ENCODE results near the gene FERMT1. TPM values are rescaled to one million over a fixed set of nuclear protein-coding genes. Genes with fewer than 3 reads are reported as not detected.

Gene FERMT1
- total RNA-seq, 3 donors from 2014 or later, result 17.4 to 102 (median 54.1) TPM

DNA sequence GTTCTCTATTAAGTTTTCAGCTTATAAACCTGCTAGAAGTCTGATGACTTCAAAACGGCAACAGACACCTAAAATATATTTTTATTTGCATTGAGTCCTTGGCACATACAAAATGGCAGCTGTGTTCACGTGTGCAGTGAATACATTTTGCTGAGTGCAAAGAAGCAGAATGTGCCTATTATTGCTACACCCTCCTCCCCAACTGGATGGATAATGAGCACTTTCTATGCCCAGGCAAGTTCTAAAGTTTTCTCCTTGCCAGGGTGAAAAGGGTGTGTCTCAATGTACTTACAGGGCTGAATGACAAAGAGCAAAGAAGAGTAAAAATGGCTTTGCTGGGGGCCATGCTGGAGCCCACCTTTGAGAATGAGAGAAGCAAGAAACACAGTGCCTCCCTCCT, 4.0 kb upstream of the FERMT1 start:
- H3K36me3 ChIP-seq (ENCODE audit: low read depth), result no peaks in the 10 kb centered on the region
- H3K4me3 ChIP-seq, result no peak overlapping the region
- TF ChIP-seq, protein P1, sequence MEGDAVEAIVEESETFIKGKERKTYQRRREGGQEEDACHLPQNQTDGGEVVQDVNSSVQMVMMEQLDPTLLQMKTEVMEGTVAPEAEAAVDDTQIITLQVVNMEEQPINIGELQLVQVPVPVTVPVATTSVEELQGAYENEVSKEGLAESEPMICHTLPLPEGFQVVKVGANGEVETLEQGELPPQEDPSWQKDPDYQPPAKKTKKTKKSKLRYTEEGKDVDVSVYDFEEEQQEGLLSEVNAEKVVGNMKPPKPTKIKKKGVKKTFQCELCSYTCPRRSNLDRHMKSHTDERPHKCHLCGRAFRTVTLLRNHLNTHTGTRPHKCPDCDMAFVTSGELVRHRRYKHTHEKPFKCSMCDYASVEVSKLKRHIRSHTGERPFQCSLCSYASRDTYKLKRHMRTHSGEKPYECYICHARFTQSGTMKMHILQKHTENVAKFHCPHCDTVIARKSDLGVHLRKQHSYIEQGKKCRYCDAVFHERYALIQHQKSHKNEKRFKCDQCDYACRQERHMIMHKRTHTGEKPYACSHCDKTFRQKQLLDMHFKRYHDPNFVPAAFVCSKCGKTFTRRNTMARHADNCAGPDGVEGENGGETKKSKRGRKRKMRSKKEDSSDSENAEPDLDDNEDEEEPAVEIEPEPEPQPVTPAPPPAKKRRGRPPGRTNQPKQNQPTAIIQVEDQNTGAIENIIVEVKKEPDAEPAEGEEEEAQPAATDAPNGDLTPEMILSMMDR (IDR thresholded peaks at IDR 0.05), result no peak
- intact Hi-C loops (cut with DNase I, micrococcal nuclease), result no loop called here
- H3K9me3 ChIP-seq, result no peaks in the 10 kb centered on the region
- ATAC-seq (no peak), DNase-seq (no peak)
- H3K4me1 ChIP-seq (ENCODE audit: low read depth), result peaks cover 5% of the 10 kb centered on the region

DNA sequence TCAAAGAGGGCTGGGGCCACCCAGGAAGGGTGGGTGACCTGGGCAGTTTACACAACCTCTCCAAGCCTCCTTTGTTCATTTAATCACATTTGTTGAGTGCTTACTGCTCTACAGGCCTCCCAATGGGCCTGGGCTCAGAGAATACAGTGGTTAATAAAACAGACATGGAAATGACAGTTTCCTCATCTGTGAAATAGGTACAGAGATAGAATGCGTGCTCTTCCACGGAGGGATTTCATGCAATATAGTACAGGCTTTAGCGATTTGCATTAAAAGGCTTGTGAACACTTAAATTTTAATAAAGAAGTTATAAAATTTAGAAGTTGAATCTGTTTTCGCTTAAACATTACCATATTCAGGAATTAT, 802 bp upstream of the FERMT1 start:
- TF ChIP-seq, protein P1 (IDR thresholded peaks at IDR 0.05), result no peak
- intact Hi-C loops (cut with DNase I, micrococcal nuclease), result no loop called here
- Histone ChIP-seq H3K4me1 (ENCODE audit: low read depth) (peaks cover 9% of the 10 kb centered on the region), H3K9me3 (no peaks in the 10 kb centered on the region), H3K36me3 (ENCODE audit: low read depth) (no peaks in the 10 kb centered on the region), H3K4me3 (no peak overlapping the region)
- DNase-seq (no peak), ATAC-seq (no peak)

DNA sequence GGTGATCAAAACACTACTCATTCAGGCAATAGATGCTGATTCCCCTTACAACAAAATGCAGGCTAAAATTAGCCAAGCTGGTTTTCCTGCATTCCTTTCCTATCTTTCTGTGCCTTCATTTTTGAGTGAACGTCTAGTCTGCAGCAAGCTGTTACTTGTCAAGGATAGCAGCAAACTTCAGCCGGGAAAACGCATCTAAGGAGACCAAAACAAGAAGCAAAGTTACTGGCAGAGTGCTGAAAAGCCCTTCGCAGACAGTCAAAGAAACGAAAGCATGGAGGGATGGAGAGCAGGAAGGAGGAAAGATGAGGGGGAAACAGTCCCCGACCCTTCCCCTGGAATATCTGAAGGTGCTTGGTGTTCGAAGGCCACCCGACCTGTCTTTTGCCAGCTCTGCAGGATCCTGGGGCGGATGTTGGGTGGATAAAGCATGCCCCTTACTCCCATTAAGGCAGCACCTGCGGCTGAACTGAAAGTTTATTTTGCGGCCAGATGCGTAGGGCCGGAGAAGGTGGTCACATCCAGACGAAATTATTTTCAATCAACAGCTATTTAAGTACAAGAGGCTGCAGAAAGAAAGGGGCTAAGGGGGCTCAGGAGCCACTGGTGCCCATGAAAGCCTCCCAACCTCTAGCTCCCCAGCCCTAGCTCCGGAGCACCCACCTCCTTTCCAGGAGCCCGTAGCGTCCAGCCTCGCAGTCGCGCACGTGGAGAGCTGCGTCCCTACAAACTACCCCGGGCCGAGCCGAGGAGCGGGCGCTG, 538 bp downstream of the FERMT1 start:
- DNase-seq, result peak in 2 of 3 donors; percentile 39 to 46
- Histone ChIP-seq H3K4me1 (ENCODE audit: low read depth) (peaks cover 9% of the 10 kb centered on the region), H3K36me3 (ENCODE audit: low read depth) (no peaks in the 10 kb centered on the region), H3K9me3 (no peaks in the 10 kb centered on the region), H3K4me3 (peak overlapping the region; percentile 33)
- TF ChIP-seq, protein P1 (IDR thresholded peaks at IDR 0.05), result no peak
- intact Hi-C loops (cut with DNase I, micrococcal nuclease), result no loop called here
- ATAC-seq, result peak; percentile 35

DNA sequence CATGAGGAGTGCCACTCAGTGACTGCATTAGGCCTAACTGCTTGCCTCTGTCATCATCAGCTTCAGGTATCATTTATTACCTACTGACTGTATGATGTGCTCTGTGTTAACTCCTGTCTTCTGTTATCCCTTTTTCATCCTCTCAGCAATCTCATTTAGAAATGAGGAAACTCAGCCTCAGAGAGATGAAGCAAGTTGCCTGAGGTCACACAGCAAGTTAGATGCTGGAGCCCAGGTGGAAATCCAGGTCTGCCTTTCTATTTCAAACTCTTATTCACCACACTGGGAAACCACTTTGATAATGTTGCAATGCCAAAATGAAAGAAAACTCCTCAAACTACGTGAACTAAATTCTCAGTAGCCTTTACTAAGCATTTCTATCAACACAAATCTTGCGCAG, 1.3 kb downstream of the FERMT1 start:
- H3K36me3 ChIP-seq (ENCODE audit: low read depth), result no peaks in the 10 kb centered on the region
- no peak for ATAC-seq
- H3K9me3 ChIP-seq, result no peaks in the 10 kb centered on the region
- H3K4me1 ChIP-seq (ENCODE audit: low read depth), result peaks cover 9% of the 10 kb centered on the region
- intact Hi-C loops (cut with DNase I, micrococcal nuclease), result no loop called here
- DNase-seq, result no peak
- H3K4me3 ChIP-seq, result no peak overlapping the region
- TF ChIP-seq, protein P1 (IDR thresholded peaks at IDR 0.05), result no peak

DNA sequence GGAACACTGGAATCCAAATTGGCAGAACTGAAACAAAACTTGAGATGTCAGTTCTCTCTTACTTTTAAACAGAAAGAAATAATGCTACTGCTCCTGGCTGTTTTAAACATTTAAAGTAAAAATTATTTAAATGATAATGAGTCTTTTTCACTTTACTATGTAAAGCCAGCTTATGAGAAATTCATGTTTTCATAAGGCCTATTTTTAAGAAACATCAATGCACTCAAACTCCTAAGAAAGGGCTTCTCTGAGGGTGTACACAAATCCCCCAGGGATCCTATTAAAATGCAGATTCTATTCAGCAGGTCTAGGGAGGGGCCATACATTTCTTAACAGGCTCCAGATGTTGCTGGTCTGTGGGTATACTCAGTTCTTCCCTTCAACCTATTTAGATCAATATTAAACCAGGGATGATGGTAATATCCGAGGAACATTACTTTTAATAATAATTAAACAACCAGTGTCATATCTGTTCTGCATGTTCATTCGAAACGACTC, 2.3 kb downstream of the FERMT1 start:
- peaks cover 4% of the 10 kb centered on the region for H3K4me1 ChIP-seq (ENCODE audit: low read depth)
- TF ChIP-seq, protein P1 (IDR thresholded peaks at IDR 0.05), result no peak
- H3K9me3 ChIP-seq, result no peaks in the 10 kb centered on the region
- ATAC-seq, result no peak
- no peaks in the 10 kb centered on the region for H3K36me3 ChIP-seq (ENCODE audit: low read depth)
- no peak for DNase-seq
- H3K4me3 ChIP-seq, result no peak overlapping the region
- intact Hi-C loops (cut with DNase I, micrococcal nuclease), result no loop called here
